Thyroid gland (tissue), 4 donors: ENCODE data around the gene UHRF1. TPM values are rescaled to one million over a fixed set of nuclear protein-coding genes. Genes with fewer than 3 reads are reported as not detected.
"Not testable (repeated sequence)": the region's sequence is repeated elsewhere in the genome, so short reads cannot be mapped to it uniquely, and the experiment has no call there.

Experiments used
- DNase-seq, 2 donors: peaks; one replicate each; pipeline ENCODE4 v3.0.0-alpha.2; 2019
- H3K27ac ChIP-seq, 3 donors: fragments of 200-600 bp; sonication (generic); 1 replicate in 2 of 3; 2 replicates in 1 of 3; pipeline ENCODE4 v1.5.1; 2016 to 2019; ENCODE audit warnings: mild to moderate bottlenecking in 1 of 3, moderate library complexity in 1 of 3
- H3K27me3 ChIP-seq: fragments of 200-600 bp; sonication (generic); one replicate; pipeline ENCODE4 v1.5.1; 2019
- H3K36me3 ChIP-seq, 2 donors: fragments of 200-600 bp; sonication (generic); one replicate each; pipeline ENCODE4 v1.5.1; 2016 to 2019
- H3K4me1 ChIP-seq, 2 donors: fragments of 200-600 bp; sonication (generic); one replicate each; pipeline ENCODE4 v1.5.1; 2017 to 2019
- H3K4me3 ChIP-seq, 3 donors: fragments of 200-600 bp; sonication (generic); replicated peaks in 1 of 3; 1 replicate in 2 of 3; 2 replicates in 1 of 3; pipeline ENCODE4 v1.5.1; 2016; ENCODE audit warnings: mild to moderate bottlenecking in 1 of 3
- H3K9me3 ChIP-seq: fragments of 200-600 bp; sonication (generic); one replicate; pipeline ENCODE4 v1.5.1; 2017
- POLR2A ChIP-seq, 2 donors: fragments of 450-650 bp; IDR thresholded peaks; one replicate each; pipeline ENCODE4 v1.6.1; 2017; ENCODE audit warnings: antibody characterized with exemption in 2 of 2, mild to moderate bottlenecking in 2 of 2, moderate library complexity in 1 of 2
- WGBS, 2 donors: methylation state at CpG; one replicate each; pipeline ENCODE4 v1.1.5; 2017; 5-methylcytosine and 5-hydroxymethylcytosine counted together
- intact Hi-C: fragments of 100-400 bp; cut with DNase I; formaldehyde crosslinking; loops from one replicate; pipeline ENCODE4 v1.15.1; 2023
- total RNA-seq, 4 donors: library from RNA; depleted of rRNA; stranded (reverse); fragments of >200 nt; gene quantifications; one replicate each; pipeline ENCODE4 v1.2.3, GENCODE V29; 2016
- TF ChIP-seq, protein P1 (sequence below), 6 experiments: fragments of 200-600 bp in 3 of 6; fragments of 450-650 bp in 3 of 6; sonication (generic) in 3 of 6; IDR thresholded peaks; one replicate each; pipeline ENCODE4 v1.5.1; 2016 to 2019; ENCODE audit warnings: antibody characterized with exemption in 6 of 6, mild to moderate bottlenecking in 2 of 6, inconsistent platforms in 1 of 6, moderate library complexity in 1 of 6

Gene UHRF1
- total RNA-seq, 4 donors from 2014 or later = 0.11 to 0.71 (median 0.41) TPM

DNA sequence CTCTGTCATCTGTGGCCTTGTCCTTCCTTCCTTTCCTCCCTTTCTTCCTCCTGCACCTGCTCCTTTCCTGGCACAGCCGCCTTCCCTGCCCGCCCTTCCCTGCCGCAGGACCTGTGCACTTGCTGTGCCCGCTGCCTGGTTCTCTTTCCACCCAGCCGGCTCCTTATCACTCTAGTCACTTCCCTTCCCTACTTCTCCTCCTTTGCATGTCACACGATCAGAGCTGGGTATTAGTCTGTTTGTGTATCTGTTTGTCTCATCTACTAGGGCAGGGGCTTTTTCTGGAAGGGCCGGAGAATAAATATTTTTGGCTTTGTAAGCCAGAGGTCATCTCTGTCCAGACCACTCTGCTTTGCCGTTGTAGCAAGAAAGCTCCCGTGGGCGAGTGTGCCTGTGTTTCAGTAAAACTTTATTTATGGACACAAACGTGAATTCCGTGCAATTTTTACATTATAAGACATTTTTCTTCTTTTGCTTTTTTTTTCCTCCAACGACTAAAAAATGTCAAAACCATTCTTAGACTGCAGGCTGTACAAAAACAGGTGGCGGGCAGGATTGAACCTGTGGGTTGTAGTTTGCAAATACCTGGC is 65.7 kb downstream of the UHRF1 start:
- intact Hi-C loops = no loop called here
- no peak overlapping the region for H3K4me3 ChIP-seq
- H3K36me3 ChIP-seq = no peaks in the 10 kb centered on the region
- peak overlapping the region; percentile 94 for H3K27ac ChIP-seq
- DNase-seq = no peak
- peaks cover 90 to 92% of the 10 kb centered on the region in 2 donors for H3K4me1 ChIP-seq
- TF ChIP-seq POLR2A (IDR thresholded peaks at IDR 0.05) = no peak
- TF ChIP-seq, protein P1, sequence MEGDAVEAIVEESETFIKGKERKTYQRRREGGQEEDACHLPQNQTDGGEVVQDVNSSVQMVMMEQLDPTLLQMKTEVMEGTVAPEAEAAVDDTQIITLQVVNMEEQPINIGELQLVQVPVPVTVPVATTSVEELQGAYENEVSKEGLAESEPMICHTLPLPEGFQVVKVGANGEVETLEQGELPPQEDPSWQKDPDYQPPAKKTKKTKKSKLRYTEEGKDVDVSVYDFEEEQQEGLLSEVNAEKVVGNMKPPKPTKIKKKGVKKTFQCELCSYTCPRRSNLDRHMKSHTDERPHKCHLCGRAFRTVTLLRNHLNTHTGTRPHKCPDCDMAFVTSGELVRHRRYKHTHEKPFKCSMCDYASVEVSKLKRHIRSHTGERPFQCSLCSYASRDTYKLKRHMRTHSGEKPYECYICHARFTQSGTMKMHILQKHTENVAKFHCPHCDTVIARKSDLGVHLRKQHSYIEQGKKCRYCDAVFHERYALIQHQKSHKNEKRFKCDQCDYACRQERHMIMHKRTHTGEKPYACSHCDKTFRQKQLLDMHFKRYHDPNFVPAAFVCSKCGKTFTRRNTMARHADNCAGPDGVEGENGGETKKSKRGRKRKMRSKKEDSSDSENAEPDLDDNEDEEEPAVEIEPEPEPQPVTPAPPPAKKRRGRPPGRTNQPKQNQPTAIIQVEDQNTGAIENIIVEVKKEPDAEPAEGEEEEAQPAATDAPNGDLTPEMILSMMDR (IDR thresholded peaks at IDR 0.05) = no peak
- 82% methylated on average over 14 of the region's 14 CpGs for WGBS, 2 donors
- no peaks in the 10 kb centered on the region for H3K9me3 ChIP-seq
- no peaks in the 10 kb centered on the region for H3K27me3 ChIP-seq

DNA sequence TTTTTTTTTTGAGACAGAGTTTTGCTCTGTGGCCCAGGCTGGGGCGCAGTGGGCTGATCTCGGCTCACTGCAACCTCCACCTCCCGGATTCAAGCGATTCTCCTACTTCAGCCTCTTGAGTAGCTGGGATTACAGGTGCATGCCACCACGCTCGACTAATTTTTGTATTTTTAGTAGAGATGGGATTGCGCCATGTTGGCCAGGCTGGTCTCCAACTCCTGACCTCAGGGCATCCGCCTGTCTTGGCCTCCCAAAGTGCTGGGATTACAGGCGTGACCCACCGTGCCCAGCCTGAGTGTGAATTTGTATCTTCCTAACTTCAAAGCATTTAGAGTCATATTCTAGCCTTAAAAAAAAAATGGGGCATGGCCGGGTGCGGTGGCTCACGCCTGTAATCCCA is 66.3 kb downstream of the UHRF1 start:
- H3K27ac ChIP-seq = peak overlapping the region; percentile 94
- H3K4me3 ChIP-seq, H3K27me3 ChIP-seq, intact Hi-C loops, H3K9me3 ChIP-seq, H3K36me3 ChIP-seq: not testable (repeated sequence)
- H3K4me1 ChIP-seq = peaks cover 87 to 95% of the 10 kb centered on the region in 2 donors
- WGBS, 2 donors = 58 to 61% methylated on average over 13 of the region's 13 CpGs
- DNase-seq = peak; percentile 64 to 70

DNA sequence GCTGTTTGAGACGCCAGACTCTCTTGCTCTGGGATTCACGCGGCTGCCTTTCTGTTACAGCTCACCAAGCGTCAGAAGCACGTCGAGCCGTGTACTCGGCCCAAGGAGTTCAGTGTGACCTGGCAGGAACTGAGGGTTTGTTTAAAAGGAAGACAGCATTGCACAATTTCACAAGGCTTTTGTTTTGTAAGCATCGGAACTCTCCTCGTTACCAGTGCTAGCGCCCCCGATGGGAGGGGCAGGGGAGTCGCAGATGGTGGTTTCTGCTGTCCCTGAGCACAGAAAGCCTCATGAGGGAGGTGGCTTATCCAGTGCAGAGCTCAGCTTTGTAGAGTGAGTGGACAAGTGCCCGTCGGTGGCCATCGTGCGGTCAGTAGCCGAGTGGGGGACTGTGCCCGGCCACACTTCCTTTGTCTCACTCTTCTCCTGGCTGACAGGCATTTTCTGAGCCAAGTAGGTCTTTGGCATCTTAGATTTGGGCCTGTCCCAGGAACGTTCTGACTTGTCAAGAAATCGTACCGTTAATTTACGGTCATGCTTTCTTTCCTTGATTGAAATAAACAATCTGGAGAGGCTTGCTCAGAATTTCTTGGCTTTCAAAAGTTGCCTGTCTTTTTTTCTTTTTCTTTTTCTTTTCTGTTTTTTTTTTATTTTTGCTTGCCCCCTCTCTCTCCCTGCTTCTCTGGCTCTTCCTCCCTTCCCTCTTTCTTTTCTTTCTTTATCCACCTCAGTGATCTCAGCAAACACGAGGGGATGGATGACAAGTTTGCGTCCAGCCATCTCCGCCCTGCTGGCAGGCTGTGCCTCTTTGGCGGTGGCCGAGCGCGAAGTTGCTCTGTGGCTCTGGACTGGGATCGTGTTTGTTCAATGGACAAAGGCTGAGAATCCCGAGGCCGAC is 67.3 kb downstream of the UHRF1 start:
- no peaks in the 10 kb centered on the region for H3K27me3 ChIP-seq
- intact Hi-C loops = no loop called here
- H3K36me3 ChIP-seq = no peaks in the 10 kb centered on the region
- H3K9me3 ChIP-seq = no peaks in the 10 kb centered on the region
- H3K4me3 ChIP-seq = peak overlapping the region in 1 of 3 donors; percentile 5
- TF ChIP-seq POLR2A (IDR thresholded peaks at IDR 0.05) = peak in 1 of 2 donors; percentile 57
- TF ChIP-seq, protein P1 (IDR thresholded peaks at IDR 0.05) = peak in 4 of 6 experiments; percentile 46 to 59 (median 53)
- WGBS, 2 donors = 15 to 17% methylated on average over 33 of the region's 33 CpGs
- H3K27ac ChIP-seq = peak overlapping the region; percentile 94
- H3K4me1 ChIP-seq = peaks cover 88 to 95% of the 10 kb centered on the region in 2 donors
- DNase-seq = peak; percentile 95 to 96

DNA sequence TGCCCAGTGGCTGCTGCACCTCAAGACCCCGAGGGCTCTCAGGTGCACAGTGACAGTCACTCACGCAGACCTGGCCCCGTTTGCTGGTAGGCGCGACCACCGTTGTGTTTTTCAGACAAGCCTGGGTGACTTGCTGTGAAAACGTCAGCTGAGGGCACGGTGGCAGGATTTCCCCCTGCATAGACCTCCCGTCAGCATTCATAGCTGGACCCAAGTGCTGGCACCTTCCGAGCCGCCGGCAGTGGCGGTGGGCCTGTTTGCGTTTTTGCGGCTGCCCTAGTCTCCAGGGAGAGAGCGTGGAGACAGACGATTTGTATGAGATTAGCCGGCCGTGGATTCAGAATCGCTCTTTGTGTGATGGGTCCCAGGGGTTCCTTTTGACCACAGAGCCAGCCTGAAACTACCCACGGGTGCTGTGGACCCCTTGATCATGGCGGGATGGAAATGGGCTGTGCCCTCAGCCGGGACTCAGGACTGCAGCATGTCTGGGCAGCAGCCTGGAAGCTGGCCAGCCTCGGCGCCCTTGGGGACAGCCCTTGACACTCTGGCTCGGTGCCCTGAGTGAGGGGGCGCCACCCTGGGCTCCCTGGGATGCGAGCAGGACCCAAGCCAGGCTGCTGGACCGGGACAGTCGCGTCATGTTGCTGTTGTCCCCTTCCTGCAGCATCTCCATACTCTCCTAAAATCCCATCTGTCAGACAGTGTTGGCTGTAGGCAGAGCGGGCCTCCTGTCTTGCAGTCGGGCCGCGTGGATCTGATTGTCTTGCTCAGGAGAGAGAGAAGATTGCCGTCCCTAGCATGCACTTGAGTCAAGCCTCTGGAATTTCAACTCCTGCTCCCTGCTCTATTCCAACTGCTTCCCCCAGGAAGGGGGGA is 68.2 kb downstream of the UHRF1 start:
- Histone ChIP-seq H3K4me1 (peaks cover 86 to 95% of the 10 kb centered on the region in 2 donors), H3K36me3 (no peaks in the 10 kb centered on the region), H3K27me3 (no peaks in the 10 kb centered on the region), H3K27ac (peak overlapping the region; percentile 94), H3K4me3 (peak overlapping the region in 1 of 3 donors; percentile 5), H3K9me3 (no peaks in the 10 kb centered on the region)
- peak; percentile 84 to 88 for DNase-seq
- intact Hi-C loops = no loop called here
- TF ChIP-seq, protein P1 (IDR thresholded peaks at IDR 0.05) = no peak
- TF ChIP-seq POLR2A (IDR thresholded peaks at IDR 0.05) = peak in 1 of 2 donors; percentile 27
- WGBS, 2 donors = 17 to 40% methylated on average over 26 to 28 of the region's 36 CpGs

DNA sequence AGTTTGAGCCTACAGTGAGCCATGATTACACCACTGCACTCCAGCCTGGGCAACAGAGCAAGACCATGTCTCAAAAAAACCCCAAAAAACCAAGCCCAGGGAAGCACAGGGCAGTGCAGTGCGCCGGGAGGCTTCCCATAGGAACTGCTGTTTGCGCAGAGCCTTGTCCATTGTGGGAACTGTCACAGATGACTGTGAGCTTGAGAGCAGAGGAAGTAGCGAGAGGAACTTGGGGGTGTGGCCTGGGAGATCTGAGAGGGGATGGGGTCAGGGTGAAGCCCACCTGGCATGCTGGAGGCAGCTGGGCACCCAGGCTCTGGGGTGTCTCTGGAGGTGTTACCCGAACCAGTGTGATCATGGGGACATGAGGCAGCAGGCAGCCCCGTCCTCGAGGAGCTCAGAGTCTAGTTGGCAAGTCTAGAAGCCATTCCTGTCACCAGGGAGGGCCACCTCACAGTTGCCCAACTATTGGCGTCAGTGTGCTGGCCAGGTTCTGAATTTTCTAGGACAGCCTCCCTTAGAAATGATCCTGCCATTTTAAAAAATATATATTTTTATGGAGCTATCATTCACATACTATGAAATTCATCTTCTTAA is 70.0 kb downstream of the UHRF1 start:
- no peak for DNase-seq
- H3K4me1 ChIP-seq = peaks cover 88 to 95% of the 10 kb centered on the region in 2 donors
- WGBS, 2 donors = 84 to 90% methylated on average over 7 to 8 of the region's 8 CpGs
- H3K36me3 ChIP-seq = no peaks in the 10 kb centered on the region
- intact Hi-C loops = no loop called here
- peak overlapping the region; percentile 64 to 94 (median 94) for H3K27ac ChIP-seq
- H3K27me3 ChIP-seq = no peaks in the 10 kb centered on the region
- H3K4me3 ChIP-seq = no peak overlapping the region
- no peaks in the 10 kb centered on the region for H3K9me3 ChIP-seq
- no peak for TF ChIP-seq POLR2A (IDR thresholded peaks at IDR 0.05)
- TF ChIP-seq, protein P1 (IDR thresholded peaks at IDR 0.05) = no peak
